ENCODE results near the gene STARD13. TPM values are rescaled to one million over a fixed set of nuclear protein-coding genes. Genes with fewer than 3 reads are reported as not detected.

STARD13 gene
- total RNA-seq, 1 donor: 28.2 TPM

GRCh38 chr13:33169273-33169980 lies 116.1 kb downstream of the STARD13 start:
- peaks cover 74% of the 10 kb centered on the region for H3K79me2 ChIP-seq (ENCODE audit: insufficient read depth, low read length)
- TF ChIP-seq CTCF (IDR thresholded peaks at IDR 0.05; ENCODE audit: extremely low read depth, low read depth, low read length): no peak
- peak overlapping the region; percentile 51 for H3K4me2 ChIP-seq (ENCODE audit: insufficient read depth, low read length)

GRCh38 chr13:33168321-33168960 lies 117.1 kb downstream of the STARD13 start:
- TF ChIP-seq CTCF (IDR thresholded peaks at IDR 0.05; ENCODE audit: extremely low read depth, low read depth, low read length): no peak
- H3K4me2 ChIP-seq (ENCODE audit: insufficient read depth, low read length): peak overlapping the region; percentile 51
- DNase-seq (ENCODE audit: insufficient read length, low spot score, missing footprints): no peak

More at GRCh38 chr13:33169273-33169980, 116.1 kb downstream of the STARD13 start:
- Histone ChIP-seq H3K27me3 (ENCODE audit: insufficient read depth, low read length) (no peaks in the 10 kb centered on the region), H3K9me3 (ENCODE audit: low read depth, low read length) (no peaks in the 10 kb centered on the region), H3K4me1 (ENCODE audit: insufficient read depth, low read length) (peaks cover 49% of the 10 kb centered on the region), H3K27ac (ENCODE audit: low read depth, low read length) (peak overlapping the region; percentile 94), H4K20me1 (ENCODE audit: insufficient read depth, low read length) (no peaks in the 10 kb centered on the region), H3K4me3 (ENCODE audit: insufficient read depth, low read length) (no peak overlapping the region), H3K36me3 (ENCODE audit: insufficient read depth, low read length) (peaks cover 35% of the 10 kb centered on the region), H2AFZ (ENCODE audit: low read length) (no peak overlapping the region)
- peak; percentile 58 for DNase-seq (ENCODE audit: insufficient read length, low spot score, missing footprints)

GRCh38 chr13:33167491-33167890 lies 118.1 kb downstream of the STARD13 start:
- Histone ChIP-seq H3K4me2 (ENCODE audit: insufficient read depth, low read length) (no peak overlapping the region), H2AFZ (ENCODE audit: low read length) (no peak overlapping the region), H4K20me1 (ENCODE audit: insufficient read depth, low read length) (no peaks in the 10 kb centered on the region), H3K4me1 (ENCODE audit: insufficient read depth, low read length) (peaks cover 39% of the 10 kb centered on the region), H3K4me3 (ENCODE audit: insufficient read depth, low read length) (no peak overlapping the region), H3K36me3 (ENCODE audit: insufficient read depth, low read length) (peaks cover 49% of the 10 kb centered on the region), H3K27me3 (ENCODE audit: insufficient read depth, low read length) (no peaks in the 10 kb centered on the region), H3K9me3 (ENCODE audit: low read depth, low read length) (no peaks in the 10 kb centered on the region), H3K27ac (ENCODE audit: low read depth, low read length) (peak overlapping the region; percentile 94), H3K79me2 (ENCODE audit: insufficient read depth, low read length) (peaks cover 61% of the 10 kb centered on the region)
- TF ChIP-seq CTCF (IDR thresholded peaks at IDR 0.05; ENCODE audit: extremely low read depth, low read depth, low read length): no peak
- no peak for DNase-seq (ENCODE audit: insufficient read length, low spot score, missing footprints)

More at GRCh38 chr13:33168321-33168960, 117.1 kb downstream of the STARD13 start:
- Histone ChIP-seq H3K27ac (ENCODE audit: low read depth, low read length) (peak overlapping the region; percentile 94), H4K20me1 (ENCODE audit: insufficient read depth, low read length) (no peaks in the 10 kb centered on the region), H3K27me3 (ENCODE audit: insufficient read depth, low read length) (no peaks in the 10 kb centered on the region), H3K4me3 (ENCODE audit: insufficient read depth, low read length) (no peak overlapping the region), H3K9me3 (ENCODE audit: low read depth, low read length) (no peaks in the 10 kb centered on the region), H2AFZ (ENCODE audit: low read length) (no peak overlapping the region), H3K79me2 (ENCODE audit: insufficient read depth, low read length) (peaks cover 68% of the 10 kb centered on the region), H3K4me1 (ENCODE audit: insufficient read depth, low read length) (peaks cover 45% of the 10 kb centered on the region), H3K36me3 (ENCODE audit: insufficient read depth, low read length) (peaks cover 42% of the 10 kb centered on the region)

- Histone ChIP-seq H3K79me2 (ENCODE audit: insufficient read depth, low read length) (peaks cover 58% of the 10 kb centered on the region), H3K4me1 (ENCODE audit: insufficient read depth, low read length) (peaks cover 39% of the 10 kb centered on the region), H3K4me3 (ENCODE audit: insufficient read depth, low read length) (no peak overlapping the region), H3K9me3 (ENCODE audit: low read depth, low read length) (no peaks in the 10 kb centered on the region), H2AFZ (ENCODE audit: low read length) (no peak overlapping the region), H3K27me3 (ENCODE audit: insufficient read depth, low read length) (no peaks in the 10 kb centered on the region), H3K27ac (ENCODE audit: low read depth, low read length) (no peak overlapping the region), H4K20me1 (ENCODE audit: insufficient read depth, low read length) (no peaks in the 10 kb centered on the region), H3K4me2 (ENCODE audit: insufficient read depth, low read length) (no peak overlapping the region), H3K36me3 (ENCODE audit: insufficient read depth, low read length) (peaks cover 51% of the 10 kb centered on the region)
- no peak for DNase-seq (ENCODE audit: insufficient read length, low spot score, missing footprints)
- no peak for TF ChIP-seq CTCF (IDR thresholded peaks at IDR 0.05; ENCODE audit: extremely low read depth, low read depth, low read length)
Observed at GRCh38 chr13:33165787-33166186, 119.8 kb downstream of the STARD13 start.
